HPDE6-E6E7 (cell line): ENCODE measurements around the gene NDUFAF8.

ENCODE experiments used
- DNase-seq: peaks from one replicate; pipeline ENCODE4 v3.0.0; 2011; ENCODE audit warnings: missing footprints; ENCODE audit errors: extremely low spot score

Gene NDUFAF8

DNA sequence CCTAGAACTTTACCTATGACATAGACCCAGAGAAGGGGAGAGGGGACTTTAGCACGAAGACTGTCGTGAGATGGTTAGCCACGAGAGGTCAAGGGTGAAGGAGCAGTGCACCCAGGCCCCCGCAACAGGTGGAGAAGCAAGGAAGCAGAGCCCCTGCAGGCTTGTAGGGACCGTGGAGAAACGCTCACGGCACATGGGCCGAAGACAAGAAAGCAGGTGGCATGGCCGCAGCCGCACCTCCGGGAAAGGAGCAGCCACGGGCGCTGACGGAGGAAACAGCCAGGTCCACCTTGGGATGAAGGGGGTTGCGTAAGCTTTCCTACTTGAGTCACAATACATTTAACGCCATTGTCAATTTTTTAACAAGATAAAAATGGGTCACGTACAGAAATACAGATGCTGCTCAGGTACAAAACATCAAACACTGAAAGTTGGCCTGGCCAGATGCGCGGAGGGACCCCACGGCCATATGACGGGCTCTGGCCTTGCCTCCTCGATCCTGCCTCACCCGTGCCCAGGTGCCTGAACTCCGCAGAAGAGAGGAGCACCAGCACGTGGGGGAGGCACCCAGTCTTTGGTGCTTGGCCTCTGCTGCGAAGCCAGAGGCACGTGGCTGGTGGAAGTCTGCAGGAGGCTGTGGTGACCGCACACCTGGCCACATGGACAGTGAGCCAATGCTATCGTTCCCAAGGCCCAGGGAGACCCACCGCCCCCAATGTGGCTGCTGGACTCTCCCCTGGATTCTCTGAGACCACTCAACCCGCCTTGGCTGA lies 34.8 kb downstream of the NDUFAF8 start:
- no peak for DNase-seq

DNA sequence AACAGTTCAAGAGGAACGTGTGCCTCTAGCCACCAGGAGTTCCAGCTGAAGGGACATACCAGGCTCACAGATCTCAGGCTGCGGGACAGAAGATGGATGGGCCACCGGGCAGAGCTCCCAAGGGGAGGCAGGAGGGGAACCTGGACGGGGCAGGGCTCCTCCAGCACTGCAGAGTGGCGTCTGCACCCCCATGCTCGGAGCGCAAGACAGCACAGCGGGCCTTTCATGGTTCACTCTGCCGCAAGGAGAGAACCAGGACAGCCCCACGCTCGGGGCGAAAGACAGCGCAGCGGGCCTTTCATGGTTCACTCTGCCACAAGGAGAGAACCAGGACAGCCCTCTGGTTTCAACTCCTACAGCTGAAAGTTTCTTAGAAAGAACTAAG lies 35.3 kb downstream of the NDUFAF8 start:
- no peak for DNase-seq

DNA sequence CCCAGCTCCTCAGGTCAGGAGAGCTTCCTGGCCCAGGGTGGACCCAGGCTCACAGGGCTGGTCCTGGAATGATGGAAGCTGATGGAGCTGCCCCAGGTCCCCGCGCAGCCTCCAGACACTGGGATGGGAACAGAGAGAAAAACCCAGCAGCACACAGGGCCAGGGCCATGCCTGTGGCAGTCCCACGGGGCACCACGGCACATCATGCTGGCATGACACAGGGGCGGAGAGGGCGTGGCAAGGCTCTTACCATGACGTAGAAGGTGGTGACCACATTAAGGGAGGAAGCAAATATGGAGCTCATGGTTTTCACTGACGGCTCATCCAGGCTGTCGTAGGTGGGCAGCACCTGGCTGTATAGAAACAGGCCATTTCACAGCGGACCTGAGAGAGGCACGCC lies 37.7 kb downstream of the NDUFAF8 start:
- DNase-seq, result no peak

DNA sequence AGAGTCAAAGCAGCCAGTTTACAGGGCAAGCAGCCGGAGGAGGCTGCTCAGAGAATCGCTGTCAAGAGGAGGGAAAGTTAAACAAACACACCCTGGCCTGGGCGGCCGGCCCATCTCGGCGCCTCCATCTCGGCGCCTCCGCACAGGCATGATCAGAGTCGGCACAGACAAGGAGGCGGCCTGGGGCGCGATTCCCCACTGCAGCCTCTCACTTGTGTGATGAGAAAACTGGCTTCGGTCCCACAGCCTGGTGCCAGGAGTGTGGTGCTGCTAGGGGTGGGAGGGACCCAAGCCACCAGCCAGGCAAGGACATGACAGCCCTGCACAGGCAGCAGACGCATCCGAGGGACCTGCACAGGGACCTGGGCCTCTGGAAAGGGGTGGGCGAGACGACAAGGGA lies 38.3 kb downstream of the NDUFAF8 start:
- DNase-seq, result no peak

DNA sequence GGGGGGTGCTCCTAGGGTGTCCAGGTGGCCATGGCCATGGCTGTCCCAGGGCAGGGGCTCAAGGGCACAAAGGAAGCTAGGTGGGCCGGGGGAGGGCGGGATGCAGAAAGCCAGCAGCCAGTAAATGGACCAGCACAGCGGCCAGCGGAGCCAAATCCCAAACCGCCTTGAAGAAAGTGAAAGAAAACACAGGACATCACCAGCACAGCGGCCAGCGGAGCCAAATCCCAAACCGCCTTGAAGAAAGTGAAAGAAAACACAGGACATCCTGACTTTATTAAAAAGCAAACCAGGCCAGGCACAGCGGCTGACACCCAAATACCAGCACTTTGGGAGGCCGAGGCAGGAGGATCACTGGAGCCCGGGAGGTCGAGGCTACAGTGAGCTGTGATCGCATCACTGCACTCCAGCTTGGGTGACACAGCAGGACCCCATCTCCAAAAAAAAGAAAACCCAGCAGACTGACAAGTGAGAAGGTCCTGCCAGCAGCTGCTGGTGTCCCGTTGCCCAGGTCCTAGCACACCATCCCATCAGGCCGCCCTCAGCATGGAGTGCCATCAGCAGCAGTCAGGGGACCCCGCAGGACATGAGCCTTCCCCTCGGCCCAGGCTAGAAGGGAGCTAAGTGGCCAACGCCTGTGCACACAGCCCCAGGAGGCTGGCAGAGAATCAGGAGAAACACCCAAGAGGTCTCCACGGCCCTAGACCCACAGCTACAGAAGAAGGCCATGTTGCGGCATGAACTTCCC lies 39.0 kb downstream of the NDUFAF8 start:
- no peak for DNase-seq

DNA sequence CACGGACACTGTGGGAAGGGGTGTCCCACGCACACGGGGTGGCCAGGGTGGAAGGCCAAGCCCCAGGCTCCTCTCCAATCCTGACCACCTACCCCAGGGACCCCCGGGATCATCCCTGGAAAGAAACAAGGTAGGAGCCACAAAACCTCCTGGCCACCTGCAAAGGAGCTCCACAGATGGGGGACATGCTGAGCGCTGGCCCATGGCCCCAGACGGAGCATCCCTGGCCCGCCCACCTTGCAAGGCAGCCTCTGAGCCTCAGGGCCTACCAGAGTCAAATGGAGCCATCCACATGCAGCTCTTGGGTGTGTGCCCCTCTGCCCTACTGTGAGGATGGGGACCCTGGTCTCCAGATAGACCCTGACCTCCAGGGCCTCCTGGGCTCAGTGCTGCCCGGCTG lies 39.7 kb downstream of the NDUFAF8 start:
- DNase-seq, result no peak

DNA sequence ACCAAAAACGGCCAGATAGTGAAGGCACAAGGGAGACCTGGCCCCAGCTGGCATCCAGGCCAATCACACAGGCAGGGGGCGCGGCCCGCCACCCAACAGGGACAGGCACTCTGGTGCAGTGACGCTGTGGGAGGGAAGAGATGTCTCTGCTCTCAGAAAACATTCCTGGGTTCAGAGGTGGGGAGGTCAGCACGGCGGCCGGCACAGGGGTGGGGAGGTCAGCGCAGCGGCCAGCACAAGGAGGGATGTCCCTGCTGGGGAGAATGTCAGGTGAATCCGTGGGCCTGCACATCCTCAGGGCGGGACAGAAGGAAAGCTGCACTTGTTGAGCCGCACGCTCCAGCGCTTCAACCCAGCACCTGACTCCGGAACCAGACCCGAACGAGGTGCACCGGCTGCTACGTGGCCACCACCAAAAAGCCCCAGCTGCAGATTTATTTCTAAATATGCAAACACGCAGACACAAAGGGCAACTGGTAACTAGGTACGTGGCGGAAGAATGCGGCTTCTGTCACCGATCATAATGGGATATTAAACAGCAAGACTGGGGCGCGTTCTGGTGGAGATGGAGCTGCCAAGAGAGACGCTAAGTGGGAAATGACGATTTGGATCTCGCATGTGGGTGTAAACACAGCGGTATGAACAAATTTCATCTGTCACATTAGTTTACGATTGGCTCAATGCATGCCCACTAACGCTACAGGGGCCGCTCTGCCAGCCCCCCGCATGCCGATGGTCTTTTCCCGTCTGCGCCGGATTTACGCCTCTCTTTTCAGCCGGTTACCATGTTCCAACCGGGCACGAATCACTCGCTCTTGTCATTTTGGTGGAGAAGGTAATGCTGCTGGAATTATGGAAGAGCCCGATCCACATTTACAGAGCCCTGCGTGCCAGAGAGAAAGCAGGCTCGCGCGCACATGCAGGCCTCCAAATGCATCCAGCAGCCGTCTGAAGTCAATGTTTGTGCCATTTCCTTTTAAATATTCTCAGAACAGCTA lies 40.5 kb downstream of the NDUFAF8 start:
- DNase-seq, result no peak

DNA sequence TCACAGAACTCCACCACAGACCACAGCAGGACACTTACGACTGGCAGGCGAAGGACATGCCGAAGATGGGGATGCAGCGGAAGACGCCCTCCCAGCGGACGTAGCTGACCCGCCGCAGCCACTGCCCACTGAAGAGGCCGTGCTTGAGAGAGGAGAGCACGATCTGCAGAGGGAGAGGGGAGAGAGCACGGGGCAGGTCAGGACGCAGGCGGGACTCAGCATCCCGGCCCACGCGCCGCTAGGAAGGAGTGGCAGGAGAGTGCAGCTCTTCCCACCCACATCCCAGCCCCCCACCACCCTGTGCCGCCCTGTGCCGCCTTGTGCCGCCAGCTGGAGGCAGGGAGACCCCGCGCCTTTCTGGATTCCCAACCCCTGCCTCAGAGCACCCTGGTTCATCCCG lies 41.5 kb downstream of the NDUFAF8 start:
- DNase-seq, result no peak

DNA sequence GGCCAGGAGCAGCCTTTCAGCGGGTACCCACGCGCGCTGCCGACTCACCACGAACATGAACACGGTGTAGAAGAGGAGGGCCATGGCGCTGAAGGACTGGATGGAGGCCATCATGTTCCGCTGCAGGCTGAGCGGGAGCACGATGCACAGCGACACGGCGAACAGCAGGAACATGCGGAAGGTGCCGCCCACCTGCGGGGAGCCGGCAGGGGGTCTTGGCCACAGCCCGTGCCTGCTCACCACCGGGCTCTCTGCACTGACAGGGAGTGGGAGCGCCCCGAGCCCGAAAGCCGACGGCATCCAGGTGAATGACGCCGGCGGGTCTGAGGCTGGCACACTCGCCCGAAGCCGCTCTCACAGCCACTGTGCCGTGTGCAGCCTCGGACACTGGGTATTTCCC lies 43.0 kb downstream of the NDUFAF8 start:
- no peak for DNase-seq

DNA sequence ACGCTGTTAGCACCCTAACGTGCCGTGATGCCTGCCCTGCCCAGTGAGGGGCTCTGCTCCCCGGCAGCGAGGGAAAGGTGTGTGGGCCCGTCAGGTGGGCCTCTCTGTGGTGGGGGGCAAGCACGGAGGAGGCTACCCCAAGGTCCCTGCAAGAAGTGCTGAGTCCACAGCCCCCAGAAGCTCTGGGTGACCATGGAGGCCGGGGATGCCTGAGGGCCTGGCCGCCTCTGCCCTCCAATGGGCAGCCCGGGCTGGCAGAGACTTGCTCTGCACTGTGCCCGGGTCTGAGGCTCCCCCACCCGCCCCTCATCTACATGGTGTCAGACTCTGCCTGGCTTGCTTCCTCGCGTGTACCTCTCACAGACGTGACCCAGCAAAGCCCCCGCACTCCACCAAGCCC lies 43.8 kb downstream of the NDUFAF8 start:
- no peak for DNase-seq

DNA sequence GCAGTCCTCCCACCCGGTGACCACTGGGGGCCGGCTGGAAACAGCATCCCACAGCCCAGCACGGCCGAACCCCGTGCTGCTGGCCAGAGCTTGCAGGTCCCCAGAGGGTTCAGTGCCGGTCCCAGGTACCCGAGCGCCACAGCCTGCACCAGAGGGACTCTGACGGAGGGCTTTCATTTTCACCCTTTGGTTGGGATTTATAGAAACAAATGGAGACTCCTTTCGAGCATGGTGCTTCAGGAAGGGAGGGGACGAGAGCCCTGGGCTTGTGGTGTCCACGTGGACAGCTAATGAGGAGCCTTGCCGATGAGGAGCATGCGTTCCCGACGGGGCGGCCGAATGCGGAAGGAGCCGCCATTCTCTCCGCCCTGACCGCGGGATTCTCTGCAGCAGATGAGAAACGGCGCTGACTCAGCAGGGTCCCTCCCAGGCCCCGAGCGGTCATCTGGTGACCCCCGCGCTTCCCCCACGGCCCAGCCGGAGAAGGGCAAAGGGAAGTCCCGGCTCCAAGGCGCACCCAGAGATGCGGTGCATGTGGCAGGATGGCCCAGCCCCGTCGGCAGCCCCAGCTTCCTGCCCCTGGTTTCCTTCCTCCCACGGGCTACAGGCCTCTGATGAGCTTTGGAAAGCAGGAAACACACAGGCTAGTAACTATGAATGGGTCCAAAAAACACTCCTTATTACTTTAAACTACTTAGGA lies 46.2 kb downstream of the NDUFAF8 start:
- DNase-seq, result no peak

DNA sequence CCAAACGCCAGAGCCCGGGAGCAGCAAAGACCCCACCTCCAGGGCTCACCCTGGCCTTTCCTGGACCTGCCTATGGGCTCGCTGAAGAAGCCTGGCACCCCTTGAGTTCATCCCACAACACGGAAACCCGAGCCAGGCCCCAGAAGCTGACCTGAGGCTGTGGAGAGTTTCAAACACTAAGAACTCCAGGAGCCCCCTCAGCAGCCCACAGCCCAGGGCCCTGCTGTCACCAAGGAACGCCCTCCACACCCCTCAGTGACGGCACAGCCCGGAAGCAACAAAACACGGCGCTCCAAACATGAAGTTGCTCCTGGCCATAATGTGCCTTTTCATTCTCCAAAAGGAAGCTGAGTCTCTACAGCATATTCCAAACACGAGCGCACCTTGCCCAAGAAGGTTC lies 46.8 kb downstream of the NDUFAF8 start:
- DNase-seq, result no peak

DNA sequence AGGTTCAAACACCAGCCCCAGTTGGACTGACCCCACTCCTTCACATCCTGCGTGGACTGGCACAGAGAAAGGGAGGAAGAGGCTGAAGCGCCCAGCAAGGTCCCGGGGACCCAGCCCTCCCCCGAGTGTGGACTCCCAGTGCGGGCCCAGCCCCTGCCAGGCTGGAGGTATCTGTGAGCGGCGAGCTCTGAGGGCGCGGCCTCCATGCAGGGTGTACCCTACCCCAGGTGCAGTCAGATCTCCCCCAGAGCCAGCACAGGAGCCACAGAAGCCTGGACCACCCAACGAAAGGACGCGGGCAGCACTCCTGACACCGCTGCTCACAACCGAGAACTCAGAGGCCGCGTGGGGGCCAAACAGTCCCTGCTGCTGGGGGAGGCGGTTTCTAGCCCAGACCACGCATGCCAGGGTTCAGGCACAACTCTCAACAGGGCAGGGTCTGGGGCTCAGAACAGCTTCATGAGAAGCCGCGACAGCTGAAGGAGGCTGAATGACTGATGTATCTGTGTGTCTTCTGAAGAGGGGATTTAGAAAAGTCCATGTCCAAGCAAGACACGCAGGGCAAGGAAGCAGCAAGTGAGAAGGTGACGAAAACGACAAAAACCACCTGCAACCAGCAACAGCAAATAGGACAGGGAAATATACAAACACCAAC lies 47.5 kb downstream of the NDUFAF8 start:
- no peak for DNase-seq

DNA sequence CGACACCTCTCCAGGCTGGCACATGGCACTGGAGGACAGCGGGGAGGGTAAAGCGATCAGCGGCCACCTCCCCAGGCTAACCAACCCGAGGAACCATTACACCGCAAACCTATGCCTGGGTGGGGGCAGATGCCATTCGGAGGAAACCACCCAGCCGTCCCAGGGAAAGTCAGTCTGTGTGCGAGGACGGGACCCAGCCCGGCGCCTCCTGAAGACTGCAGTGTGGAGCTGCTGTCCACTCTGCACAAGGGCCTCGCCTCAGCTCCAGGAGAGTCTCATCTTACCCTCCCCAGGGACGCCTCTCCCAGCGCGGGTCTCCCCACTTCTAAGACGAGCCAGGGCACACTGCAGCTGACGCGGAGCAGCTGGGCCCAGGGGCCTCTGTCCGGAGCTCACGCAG lies 48.0 kb downstream of the NDUFAF8 start:
- DNase-seq, result no peak

DNA sequence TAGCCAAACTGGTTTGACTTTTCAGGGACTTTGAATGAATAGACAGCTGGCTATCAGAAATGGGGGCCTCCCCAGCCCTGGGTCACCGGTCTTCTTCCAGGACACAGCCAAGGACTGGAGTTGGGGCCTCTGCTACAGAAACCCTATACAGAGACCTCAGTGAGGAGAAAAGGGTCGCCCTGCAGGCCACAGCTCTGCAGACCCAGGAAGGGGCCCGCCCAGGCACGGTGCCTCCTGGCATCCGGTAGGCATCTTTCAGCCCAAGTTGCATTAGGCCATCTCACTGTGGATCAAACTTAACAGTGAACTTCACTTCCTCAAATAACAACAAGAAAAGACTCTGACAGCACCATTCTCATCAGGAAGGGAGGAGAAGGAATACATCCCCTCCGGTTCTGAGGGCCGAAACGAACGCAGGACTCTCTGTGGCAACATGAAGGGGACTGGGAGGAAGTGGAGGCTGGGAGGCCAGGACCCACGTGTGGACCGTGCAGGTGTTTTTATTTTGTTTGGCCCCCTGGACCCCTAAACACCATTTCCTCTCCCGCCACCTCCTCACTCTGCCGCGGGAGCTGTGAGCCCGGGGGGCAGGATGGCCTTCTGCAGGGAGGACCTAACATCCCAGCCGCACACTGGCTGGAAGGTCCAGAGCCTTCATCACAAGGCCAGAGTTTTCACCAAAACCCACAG lies 48.8 kb downstream of the NDUFAF8 start:
- no peak for DNase-seq

DNA sequence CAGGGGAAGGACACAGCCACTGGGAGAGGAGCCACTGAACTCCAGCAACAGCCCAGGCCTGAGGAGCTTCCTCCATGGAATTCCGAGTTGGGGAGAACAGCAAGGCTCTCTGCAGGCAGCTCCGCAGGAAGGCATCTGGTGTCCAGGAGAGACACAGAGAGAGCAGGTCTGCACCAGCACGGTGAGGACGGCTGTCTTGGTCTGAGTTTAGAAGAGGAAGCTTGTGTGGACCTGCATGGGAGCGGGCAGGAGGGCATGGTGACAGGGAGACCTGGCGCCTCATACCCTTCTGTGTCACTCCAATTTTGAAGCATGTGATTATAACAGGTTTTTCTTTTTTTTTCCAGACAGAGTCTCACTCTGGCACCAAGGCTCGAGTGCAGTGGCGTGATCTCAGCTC lies 49.6 kb downstream of the NDUFAF8 start:
- no peak for DNase-seq

DNA sequence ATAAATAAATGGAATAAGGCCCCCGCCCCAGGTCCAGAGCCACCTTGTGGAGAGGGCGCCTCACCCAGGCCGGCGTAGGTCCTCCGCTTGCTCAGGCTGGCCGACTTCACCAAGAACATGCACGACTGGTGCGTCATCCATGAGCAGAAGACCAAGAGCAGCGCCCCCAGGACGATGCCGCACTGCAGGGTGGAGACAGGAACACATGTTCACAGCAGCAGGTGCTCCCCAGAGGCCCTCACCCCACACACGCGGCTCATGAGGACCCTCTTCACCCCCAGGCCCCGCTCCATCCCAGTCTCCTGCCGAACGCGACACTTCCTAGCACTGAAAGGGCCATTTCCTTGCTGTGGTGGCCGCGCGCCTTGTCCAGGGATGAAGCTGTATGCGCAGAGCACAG lies 50.5 kb downstream of the NDUFAF8 start:
- no peak for DNase-seq

DNA sequence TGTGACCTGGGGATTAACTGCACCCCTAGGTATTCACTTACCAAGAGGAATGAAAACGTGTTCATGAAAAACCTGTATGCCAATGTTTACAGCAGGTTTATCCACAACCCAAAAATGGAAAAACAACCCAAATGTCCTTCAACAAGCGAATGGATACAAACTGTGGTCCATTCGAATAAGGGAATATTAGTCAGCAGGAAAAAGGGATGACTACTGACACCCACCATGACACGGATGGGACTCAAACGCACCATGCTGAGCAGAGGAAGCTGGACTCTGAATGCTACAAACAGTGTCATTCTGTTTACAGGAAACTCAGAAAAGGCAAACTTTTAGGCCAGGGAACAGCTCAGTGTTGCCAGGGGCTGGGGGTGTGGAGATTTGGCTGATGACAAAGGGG lies 51.1 kb downstream of the NDUFAF8 start:
- DNase-seq, result no peak
